Prostate gland (tissue), 2 donors: ENCODE data around the gene SCIMP.

ENCODE experiments used
- POLR2A ChIP-seq: fragments of 450-650 bp; IDR thresholded peaks from one replicate; pipeline ENCODE4 v1.6.1; 2016; ENCODE audit warnings: antibody characterized with exemption, mild to moderate bottlenecking
- TF ChIP-seq, protein P1 (sequence below), 4 experiments: fragments of 200-600 bp in 2 of 4; fragments of 450-650 bp in 2 of 4; sonication (generic) in 2 of 4; IDR thresholded peaks; 1 replicate in 3 of 4; 2 replicates in 1 of 4; pipeline ENCODE4 v1.5.1; 2016 to 2019; ENCODE audit warnings: antibody characterized with exemption in 4 of 4, mild to moderate bottlenecking in 2 of 4, moderate library complexity in 2 of 4

DNA sequence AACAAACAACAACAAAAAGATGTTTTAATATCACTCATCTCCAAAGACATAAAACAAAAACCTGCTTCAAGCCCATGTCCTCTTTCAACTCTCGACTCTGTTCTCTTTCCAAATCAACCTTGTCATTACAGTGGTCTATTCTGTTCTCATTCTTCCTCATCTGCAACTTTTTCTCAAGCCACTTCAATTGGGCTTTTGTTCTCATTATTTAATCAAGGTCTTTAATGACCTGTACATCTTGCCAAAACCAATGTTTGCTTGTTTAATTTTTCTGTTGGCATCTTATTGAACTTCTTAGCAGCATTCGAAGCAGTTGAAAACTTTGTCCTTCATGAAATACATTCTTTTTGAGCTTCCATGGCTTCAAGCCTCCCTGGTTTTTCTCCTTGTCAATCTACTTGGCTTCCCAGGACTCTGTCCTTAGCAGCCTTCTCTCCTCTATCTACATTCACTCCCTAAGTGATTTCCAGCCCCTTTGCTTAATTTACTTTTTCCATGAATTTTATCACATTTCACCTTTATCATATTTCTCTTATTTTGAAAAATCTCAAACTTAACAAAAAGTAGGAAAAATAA is 27.8 kb upstream of the SCIMP start:
- TF ChIP-seq, protein P1, sequence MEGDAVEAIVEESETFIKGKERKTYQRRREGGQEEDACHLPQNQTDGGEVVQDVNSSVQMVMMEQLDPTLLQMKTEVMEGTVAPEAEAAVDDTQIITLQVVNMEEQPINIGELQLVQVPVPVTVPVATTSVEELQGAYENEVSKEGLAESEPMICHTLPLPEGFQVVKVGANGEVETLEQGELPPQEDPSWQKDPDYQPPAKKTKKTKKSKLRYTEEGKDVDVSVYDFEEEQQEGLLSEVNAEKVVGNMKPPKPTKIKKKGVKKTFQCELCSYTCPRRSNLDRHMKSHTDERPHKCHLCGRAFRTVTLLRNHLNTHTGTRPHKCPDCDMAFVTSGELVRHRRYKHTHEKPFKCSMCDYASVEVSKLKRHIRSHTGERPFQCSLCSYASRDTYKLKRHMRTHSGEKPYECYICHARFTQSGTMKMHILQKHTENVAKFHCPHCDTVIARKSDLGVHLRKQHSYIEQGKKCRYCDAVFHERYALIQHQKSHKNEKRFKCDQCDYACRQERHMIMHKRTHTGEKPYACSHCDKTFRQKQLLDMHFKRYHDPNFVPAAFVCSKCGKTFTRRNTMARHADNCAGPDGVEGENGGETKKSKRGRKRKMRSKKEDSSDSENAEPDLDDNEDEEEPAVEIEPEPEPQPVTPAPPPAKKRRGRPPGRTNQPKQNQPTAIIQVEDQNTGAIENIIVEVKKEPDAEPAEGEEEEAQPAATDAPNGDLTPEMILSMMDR (IDR thresholded peaks at IDR 0.05) = no peak
- no peak for TF ChIP-seq POLR2A
